Fibroblast of lung (primary cell): ENCODE data around the gene DAGLA. TPM values are rescaled to one million over a fixed set of nuclear protein-coding genes. Genes with fewer than 3 reads are reported as not detected.

ENCODE experiments used
- DNase-seq, 2 donors: peaks; one replicate each; pipeline versions ENCODE4 v3.0.0 to v3.0.0-alpha.2; 2010; ENCODE audit warnings: low read depth in 2 of 2
- H2AFZ ChIP-seq: 2 replicates; pipeline ENCODE4 v1.5.1; 2012; ENCODE audit warnings: low read length, control low read depth, inconsistent platforms
- H3K27ac ChIP-seq: 2 replicates; pipeline ENCODE4 v1.5.1; 2011; ENCODE audit warnings: low read length, control low read depth; ENCODE audit not compliant: insufficient read depth
- H3K27me3 ChIP-seq: 2 replicates; pipeline ENCODE4 v1.5.1; 2011; ENCODE audit warnings: mild to moderate bottlenecking, low read length; ENCODE audit not compliant: control insufficient read depth, insufficient read depth
- H3K36me3 ChIP-seq: 2 replicates; pipeline ENCODE4 v1.5.1; 2011; ENCODE audit warnings: low read length; ENCODE audit not compliant: control insufficient read depth, insufficient read depth
- H3K4me1 ChIP-seq: 2 replicates; pipeline ENCODE4 v1.5.1; 2011; ENCODE audit warnings: low read length; ENCODE audit not compliant: control insufficient read depth, insufficient read depth; ENCODE audit errors: extremely low read depth
- H3K4me2 ChIP-seq: 2 replicates; pipeline ENCODE4 v1.5.1; 2011; ENCODE audit warnings: low read length, control low read depth; ENCODE audit not compliant: insufficient read depth; ENCODE audit errors: extremely low read depth
- H3K4me3 ChIP-seq, 4 experiments: fragments of 200-600 bp in 1 of 4; sonication (generic) in 1 of 4; replicated peaks in 1 of 4; 2 replicates each; pipeline ENCODE4 v1.5.1; 2011 to 2016; ENCODE audit warnings: low read length in 4 of 4, low read depth in 3 of 4, mild to moderate bottlenecking in 3 of 4, control low read depth in 2 of 4, inconsistent platforms in 1 of 4, mixed read lengths in 1 of 4; ENCODE audit not compliant: insufficient read depth in 1 of 4; ENCODE audit errors: control extremely low read depth in 1 of 4
- H3K79me2 ChIP-seq: 2 replicates; pipeline ENCODE4 v1.5.1; 2012; ENCODE audit warnings: mild to moderate bottlenecking, low read length, inconsistent platforms; ENCODE audit not compliant: control insufficient read depth, insufficient read depth
- H3K9ac ChIP-seq: 2 replicates; pipeline ENCODE4 v1.5.1; 2011; ENCODE audit warnings: mild to moderate bottlenecking, low read length, control low read depth; ENCODE audit not compliant: insufficient read depth
- H3K9me3 ChIP-seq: 2 replicates; pipeline ENCODE4 v1.5.1; 2012; ENCODE audit warnings: low read depth, low read length; ENCODE audit not compliant: control insufficient read depth, insufficient read depth
- H4K20me1 ChIP-seq: 2 replicates; pipeline ENCODE4 v1.5.1; 2011; ENCODE audit warnings: low read length; ENCODE audit not compliant: control insufficient read depth, insufficient read depth; ENCODE audit errors: extremely low read depth
- CTCF ChIP-seq, 2 donors: IDR thresholded peaks in 1 of 2; conservative IDR thresholded peaks in 1 of 2; 1 replicate in 1 of 2; 2 replicates in 1 of 2; pipeline ENCODE4 v1.5.1; 2011 to 2012; ENCODE audit warnings: low read length in 2 of 2, control low read depth in 1 of 2, inconsistent platforms in 1 of 2, low read depth in 1 of 2, mild to moderate bottlenecking in 1 of 2
- EZH2 ChIP-seq: IDR thresholded peaks from 2 replicates; pipeline ENCODE4 v1.5.1; 2012; ENCODE audit warnings: low read length, control low read depth, mild to moderate bottlenecking; ENCODE audit errors: missing control alignments
- polyA plus RNA-seq, 2 donors: library from polyadenylated mRNA; depleted of rRNA in 1 of 2; stranded (reverse) in 1 of 2; unstranded in 1 of 2; fragments of >200 nt; gene quantifications; 2 replicates each; pipeline ENCODE4 v1.2.1, GENCODE V29; 2011 to 2012; ENCODE audit warnings: missing spikeins in 1 of 2
- total RNA-seq: library from RNA; depleted of rRNA; stranded (reverse); fragments of >200 nt; gene quantifications from 2 replicates; pipeline ENCODE4 v1.2.1, GENCODE V29; 2014

Gene DAGLA
- total and polyA plus RNA-seq, 2 donors (not counting 1 experiment from before 2014, with no cell fraction given) = 1.00 to 2.0 TPM

- Histone ChIP-seq H3K9me3 (no peaks in the 10 kb centered on the region), H3K4me3 (no peak overlapping the region), H3K4me2 (no peak overlapping the region), H3K79me2 (no peaks in the 10 kb centered on the region), H2AFZ (no peak overlapping the region), H3K9ac (no peak overlapping the region), H3K4me1 (no peaks in the 10 kb centered on the region), H3K27me3 (no peaks in the 10 kb centered on the region), H3K27ac (no peak overlapping the region), H3K36me3 (no peaks in the 10 kb centered on the region), H4K20me1 (no peaks in the 10 kb centered on the region)
- no peak for DNase-seq
- TF ChIP-seq CTCF (conservative IDR thresholded peaks at IDR 0.05 in 1 of 2, IDR thresholded peaks at IDR 0.05 in 1 of 2; ENCODE audit: low read depth in 1 of 2, low read length in 2 of 2) (no peak), EZH2 (no peak)
Measured at GRCh38 chr11:61771195-61771894, 91.2 kb downstream of the DAGLA start.

- Histone ChIP-seq H3K4me2 (no peak overlapping the region), H3K9me3 (no peaks in the 10 kb centered on the region)
Measured at GRCh38 chr11:61771985-61772455, 91.8 kb downstream of the DAGLA start.

GRCh38 chr11:61773356-61773755, 93.2 kb downstream of the DAGLA start:
- no peak overlapping the region for H2AFZ ChIP-seq

More at GRCh38 chr11:61771985-61772455, 91.8 kb downstream of the DAGLA start:
- H3K4me3 ChIP-seq = no peak overlapping the region
- no peak overlapping the region for H2AFZ ChIP-seq
- H4K20me1 ChIP-seq = no peaks in the 10 kb centered on the region
- no peaks in the 10 kb centered on the region for H3K4me1 ChIP-seq
- no peak for TF ChIP-seq CTCF (conservative IDR thresholded peaks at IDR 0.05 in 1 of 2, IDR thresholded peaks at IDR 0.05 in 1 of 2; ENCODE audit: low read depth in 1 of 2, low read length in 2 of 2)
- no peak for TF ChIP-seq EZH2
- no peak overlapping the region for H3K9ac ChIP-seq
- DNase-seq = no peak
- H3K36me3 ChIP-seq = no peaks in the 10 kb centered on the region
- no peaks in the 10 kb centered on the region for H3K79me2 ChIP-seq
- H3K27me3 ChIP-seq = no peaks in the 10 kb centered on the region
- H3K27ac ChIP-seq = no peak overlapping the region

More at GRCh38 chr11:61773356-61773755, 93.2 kb downstream of the DAGLA start:
- no peak overlapping the region for H3K27ac ChIP-seq
- TF ChIP-seq EZH2 = no peak
- no peak for TF ChIP-seq CTCF (conservative IDR thresholded peaks at IDR 0.05 in 1 of 2, IDR thresholded peaks at IDR 0.05 in 1 of 2; ENCODE audit: low read depth in 1 of 2, low read length in 2 of 2)
- DNase-seq = no peak
- no peaks in the 10 kb centered on the region for H3K9me3 ChIP-seq
- no peak overlapping the region for H3K4me2 ChIP-seq
- H3K9ac ChIP-seq = no peak overlapping the region
- H3K36me3 ChIP-seq = no peaks in the 10 kb centered on the region
- H3K4me3 ChIP-seq = no peak overlapping the region
- no peaks in the 10 kb centered on the region for H3K27me3 ChIP-seq
- H4K20me1 ChIP-seq = no peaks in the 10 kb centered on the region
- H3K79me2 ChIP-seq = no peaks in the 10 kb centered on the region
- H3K4me1 ChIP-seq = no peaks in the 10 kb centered on the region
